SW480 (cell line): ENCODE data around the gene KCNK4.

Experiments used
- DNase-seq: peaks from one replicate; pipeline ENCODE4 v3.0.0-alpha.2; 2016; ENCODE audit warnings: low spot score

Gene KCNK4

DNA sequence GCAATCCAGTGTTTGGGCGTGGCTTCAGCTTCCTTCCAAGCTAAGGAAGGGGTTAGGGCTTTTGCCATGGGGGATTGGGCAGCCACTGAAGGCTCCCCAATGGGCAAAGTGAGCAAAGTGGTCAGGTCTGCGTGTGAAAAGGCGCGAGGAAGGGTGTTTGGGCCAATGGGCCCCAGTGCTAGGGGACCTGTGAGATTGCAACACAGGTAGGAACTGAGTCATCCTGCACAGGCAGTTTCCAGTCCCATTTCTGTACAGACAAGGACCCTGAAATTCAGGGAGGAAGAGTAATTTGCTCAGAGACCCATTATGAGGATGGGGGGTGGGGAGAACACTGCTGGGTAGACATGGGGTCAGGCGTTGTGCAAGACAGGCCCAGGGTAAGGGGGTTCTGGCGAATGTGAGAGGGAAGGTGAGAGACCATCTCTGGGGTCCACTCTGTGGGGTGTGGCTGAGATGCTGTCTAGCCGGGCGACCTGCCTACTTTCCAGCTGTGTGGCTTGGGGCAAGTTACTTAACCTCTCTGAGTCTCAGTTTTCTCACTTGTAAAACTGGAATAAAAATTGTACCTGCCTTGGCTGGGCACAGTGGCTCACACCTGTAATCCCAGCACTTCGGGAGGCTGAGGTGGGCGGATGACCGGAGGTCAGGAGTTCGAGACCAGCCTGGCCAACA is 56.2 kb downstream of the KCNK4 start:
- DNase-seq: no peak

DNA sequence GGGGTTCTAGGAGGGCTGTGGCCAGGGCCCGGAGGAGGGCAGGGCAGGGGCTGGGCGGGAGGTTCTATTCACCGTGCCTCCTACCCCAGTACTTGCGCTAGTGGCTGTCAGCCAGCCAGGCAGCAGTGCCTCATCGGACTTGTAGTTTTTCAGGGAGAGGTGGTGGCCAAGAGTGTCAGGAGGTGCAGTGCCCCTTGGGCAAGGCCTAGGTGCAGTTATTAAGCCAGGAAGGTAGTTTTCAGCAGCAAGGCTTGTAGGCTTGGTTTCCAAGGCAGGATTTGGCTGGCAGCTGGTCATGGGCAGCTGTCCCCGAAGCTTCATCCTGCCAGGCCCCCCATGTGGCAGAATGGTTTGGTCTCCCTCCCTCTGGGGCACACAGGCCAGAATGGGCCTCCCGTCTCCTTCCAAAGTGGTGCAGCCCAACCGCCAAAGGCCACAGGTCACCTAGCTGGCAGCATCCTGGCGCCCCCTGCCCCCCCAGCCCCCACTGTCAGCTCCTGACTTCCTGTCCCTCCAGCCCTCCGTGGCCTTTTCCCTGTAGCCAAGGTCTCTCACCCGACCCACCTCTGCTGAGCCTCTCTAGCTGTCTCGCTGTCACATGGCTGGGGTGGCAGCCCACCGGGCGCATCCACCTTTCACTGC is 57.4 kb downstream of the KCNK4 start:
- no peak for DNase-seq

- no peak for DNase-seq
Measured at GRCh38 chr11:64349025-64349387, 57.9 kb downstream of the KCNK4 start.

GRCh38 chr11:64349404-64349803 is 58.3 kb downstream of the KCNK4 start:
- no peak for DNase-seq
